T-helper 22 cell (primary cell): ENCODE data around the gene GLI3.
"Not testable (repeated sequence)": the region's sequence is repeated elsewhere in the genome, so short reads cannot be mapped to it uniquely, and the experiment has no call there.

Experiments
- DNase-seq: peaks from one replicate; pipeline ENCODE4 v3.0.0-alpha.2; 2020; ENCODE audit warnings: low read depth

Gene GLI3

GRCh38 chr7:42212541-42213090, 24.4 kb downstream of the GLI3 start:
- DNase-seq, result no peak

DNA sequence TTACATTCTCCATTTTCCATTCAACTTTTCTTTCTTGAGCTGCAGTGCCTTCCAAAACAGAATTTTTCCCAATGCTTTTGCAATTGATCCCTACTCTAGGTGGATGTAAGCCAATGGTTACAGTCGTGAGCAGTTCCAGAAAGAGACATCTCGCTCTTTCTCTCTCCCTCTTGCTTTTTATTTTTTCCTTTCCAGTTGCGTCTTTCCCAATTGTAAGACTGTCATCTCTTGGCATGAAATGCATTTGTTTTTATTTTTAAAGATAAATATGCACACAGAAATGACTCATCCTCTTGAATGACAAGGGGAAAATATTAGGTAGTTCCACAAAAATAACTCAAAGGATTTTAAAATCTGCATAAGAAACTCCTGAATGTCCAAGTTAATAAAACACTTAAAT, 25.1 kb downstream of the GLI3 start:
- DNase-seq, result no peak

DNA sequence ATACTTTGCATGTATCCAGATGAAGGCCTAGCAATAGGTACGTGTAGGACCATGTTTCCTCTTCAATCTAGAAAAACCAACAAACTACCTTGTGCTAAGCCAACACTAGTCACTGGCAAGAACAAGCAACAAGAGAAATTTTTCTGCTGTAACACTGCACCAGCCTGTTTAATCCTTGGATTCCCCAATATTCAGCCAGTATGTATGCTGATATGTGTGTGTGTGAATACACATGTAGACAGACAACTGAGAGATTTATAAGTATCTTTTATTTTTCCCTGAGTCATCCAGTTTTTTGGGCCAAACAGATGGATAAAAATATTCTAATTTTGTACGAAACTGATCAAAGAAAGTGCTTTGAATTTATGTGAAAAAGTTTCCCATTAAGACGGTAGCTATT, 26.2 kb downstream of the GLI3 start:
- DNase-seq, result no peak

DNA sequence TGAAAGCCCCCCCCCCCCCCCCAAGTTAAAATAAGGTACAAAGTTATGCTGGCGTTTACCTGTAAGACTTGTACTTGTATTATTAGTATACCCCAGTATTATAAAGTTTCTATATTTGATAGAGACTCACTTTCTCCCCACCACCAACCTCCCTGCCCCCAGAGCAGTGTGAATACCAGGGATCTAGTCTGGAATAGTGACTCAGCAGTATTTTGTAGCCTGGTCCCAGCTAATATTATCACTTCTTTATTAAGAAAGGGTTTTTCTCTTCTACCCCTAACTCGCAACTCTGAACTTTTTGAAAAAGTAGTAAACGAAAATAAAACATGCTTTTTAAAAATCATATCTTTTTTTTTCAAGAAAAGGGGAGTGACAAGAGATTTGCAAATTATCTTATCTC, 26.7 kb downstream of the GLI3 start:
- DNase-seq, result no peak

GRCh38 chr7:42209085-42209484, 27.9 kb downstream of the GLI3 start:
- DNase-seq, result not testable (repeated sequence)

DNA sequence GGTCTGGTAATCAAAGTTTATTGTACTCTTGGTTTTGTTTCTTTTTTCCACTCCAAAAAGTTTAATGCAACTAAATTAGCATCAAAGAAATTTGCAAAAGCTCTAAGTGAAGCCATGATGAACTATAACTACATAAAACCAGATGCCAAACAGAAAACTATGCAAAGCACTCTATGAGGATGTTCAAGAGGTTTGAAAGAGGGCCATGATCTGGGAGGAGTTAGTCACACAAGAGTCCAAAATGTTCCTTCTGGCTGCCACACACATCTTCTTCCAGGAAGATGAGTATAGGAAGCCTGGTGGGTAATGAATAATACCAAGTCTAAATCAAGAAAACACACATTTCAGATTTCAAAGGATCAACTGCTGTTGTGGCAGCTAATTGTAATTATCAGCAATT, 28.4 kb downstream of the GLI3 start:
- DNase-seq, result no peak

- no peak for DNase-seq
Measured at GRCh38 chr7:42207420-42207819, 29.6 kb downstream of the GLI3 start.

DNA sequence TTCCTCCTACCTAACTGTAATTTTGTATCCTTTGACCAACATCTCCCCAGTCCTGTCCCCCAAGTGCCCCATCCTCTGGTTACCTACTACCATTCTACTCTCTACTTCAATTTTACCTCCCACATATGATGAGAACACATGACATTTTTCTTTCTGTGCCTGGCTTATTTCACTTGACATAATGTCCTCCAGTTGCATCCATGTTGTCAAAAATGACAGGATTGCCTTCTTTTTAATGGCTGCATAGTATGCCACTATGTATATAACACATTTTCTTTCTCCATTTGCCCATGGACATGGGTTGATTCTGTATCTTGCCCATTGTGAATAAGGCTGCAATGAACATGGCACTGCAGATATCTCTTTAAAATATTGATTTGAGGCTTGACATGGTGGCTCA, 33.7 kb downstream of the GLI3 start:
- no peak for DNase-seq

DNA sequence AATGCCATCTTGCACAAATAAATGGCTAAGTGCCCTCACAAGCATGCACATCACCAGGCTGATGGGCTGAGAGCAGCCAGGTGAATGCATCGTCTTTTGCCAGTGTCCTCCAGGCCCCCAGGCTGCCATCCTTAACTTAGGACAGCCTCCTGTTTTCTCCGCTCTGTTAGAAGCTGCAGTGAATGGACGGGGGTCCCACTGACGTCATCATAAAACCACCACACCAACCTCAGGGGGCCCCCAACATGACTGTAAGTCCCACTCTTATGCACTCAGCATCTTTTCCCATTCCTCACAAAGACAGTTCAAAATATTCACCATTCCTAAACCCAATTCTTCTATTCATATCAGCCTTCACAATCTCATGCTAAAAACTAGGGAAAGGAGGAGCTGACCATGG, 34.4 kb downstream of the GLI3 start:
- DNase-seq, result no peak

- DNase-seq, result no peak
Measured at GRCh38 chr7:42198974-42199668, 37.9 kb downstream of the GLI3 start.

DNA sequence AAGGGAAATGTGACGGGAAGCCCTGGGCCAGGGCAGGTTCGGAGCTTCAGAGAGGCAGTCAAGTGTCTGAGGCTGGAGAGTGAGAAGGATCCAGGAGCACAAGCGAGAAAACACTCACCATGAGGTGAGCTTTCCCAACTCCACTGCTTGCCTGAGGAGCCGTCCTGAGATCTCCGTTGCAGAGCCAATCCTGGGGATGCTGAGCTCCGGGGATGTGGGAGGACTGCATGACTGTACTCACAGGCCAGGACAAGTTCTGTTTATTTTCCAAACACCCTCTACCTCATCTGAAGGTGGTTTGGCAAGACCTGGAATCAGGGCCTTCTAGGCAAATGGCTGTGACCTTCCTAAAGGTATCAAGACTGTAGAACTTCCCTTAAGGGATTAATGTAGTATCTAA, 38.7 kb downstream of the GLI3 start:
- DNase-seq, result no peak

DNA sequence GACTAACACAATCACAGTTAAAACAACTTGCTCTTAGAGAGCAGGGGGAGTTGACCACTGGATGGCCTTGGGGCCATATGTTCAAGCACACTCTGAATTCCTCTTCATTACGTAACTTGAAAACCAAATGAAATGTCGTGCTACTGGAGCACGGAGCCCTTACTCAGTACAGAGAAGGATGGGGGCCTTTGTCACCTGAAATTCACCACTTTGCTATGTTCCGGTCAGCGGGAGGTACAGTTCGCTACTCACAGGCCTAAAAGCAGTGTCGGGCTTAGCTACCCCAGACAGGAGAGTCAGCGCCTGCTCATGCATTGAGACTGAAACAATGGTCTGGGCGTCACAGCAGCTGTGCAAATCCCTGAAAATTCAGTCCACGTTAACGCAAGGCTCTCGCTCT, 39.6 kb downstream of the GLI3 start:
- no peak for DNase-seq

DNA sequence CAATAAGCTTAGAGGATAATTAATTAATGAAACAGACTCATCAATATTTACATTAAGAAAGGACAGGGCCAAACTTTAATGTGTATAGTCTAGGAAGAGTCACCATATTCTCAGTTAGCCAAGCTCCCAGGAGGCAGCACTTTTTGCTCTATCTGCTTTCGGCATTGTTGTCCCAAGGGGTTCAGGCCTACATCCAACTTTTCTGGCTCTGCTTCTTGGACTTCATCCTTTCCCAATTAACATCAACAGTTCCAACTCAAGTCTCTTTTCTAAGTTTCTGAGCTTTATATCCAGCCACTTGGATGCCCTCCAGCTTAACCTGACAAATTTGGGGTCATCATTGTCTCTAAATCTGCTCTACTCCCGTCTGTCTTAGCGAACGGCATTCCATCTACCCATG, 42.8 kb downstream of the GLI3 start:
- DNase-seq, result no peak

DNA sequence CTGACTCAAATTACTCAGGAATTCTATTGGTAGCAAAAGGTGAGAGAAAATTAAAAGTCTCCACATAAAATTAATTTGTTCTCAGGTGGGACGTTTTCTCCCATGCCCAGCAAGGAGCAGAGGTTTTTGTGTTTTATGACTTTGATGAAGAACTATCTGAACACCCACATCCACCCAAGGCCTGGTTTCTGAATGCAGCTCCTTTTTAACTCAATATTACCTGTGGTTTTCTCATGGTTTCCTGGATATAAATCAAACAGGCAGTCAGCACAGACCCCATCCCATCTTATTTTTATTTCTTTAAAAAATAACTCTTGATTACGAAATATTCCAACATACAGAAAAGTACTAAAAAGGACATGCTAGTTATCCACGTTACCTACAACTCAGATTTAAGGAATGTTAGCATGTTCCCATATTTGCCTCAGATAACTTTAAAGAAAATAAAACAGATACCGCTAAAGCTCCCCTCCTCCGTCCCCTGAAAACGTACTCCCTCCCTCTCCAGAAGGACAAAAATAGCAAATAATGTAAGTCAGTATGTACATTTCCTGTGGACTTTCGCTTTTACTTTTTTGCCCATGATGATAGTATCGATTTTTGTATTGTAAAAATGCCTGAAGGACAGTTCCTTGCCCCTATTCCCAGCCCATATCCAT, 43.4 kb downstream of the GLI3 start:
- DNase-seq, result no peak

- DNase-seq, result no peak
Measured at GRCh38 chr7:42192851-42193461, 44.1 kb downstream of the GLI3 start.

DNA sequence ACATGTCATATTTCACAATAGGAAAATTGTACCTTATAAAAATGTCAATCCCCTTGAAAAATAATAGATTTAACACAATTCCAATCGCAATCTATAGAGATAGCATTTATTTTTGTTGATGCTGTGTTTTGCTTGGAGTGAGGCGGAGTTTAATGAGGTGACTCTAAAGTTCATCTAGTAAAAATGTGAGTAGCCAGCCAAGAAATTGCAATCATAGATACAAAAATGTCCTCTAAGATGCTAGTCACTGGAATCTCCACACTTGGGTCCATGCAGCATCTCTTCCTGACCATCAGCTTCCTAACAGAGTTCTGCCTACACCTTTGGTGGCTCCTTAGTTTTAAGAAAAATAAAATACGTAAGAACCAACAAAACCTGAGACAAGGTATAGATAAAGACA, 44.9 kb downstream of the GLI3 start:
- no peak for DNase-seq

DNA sequence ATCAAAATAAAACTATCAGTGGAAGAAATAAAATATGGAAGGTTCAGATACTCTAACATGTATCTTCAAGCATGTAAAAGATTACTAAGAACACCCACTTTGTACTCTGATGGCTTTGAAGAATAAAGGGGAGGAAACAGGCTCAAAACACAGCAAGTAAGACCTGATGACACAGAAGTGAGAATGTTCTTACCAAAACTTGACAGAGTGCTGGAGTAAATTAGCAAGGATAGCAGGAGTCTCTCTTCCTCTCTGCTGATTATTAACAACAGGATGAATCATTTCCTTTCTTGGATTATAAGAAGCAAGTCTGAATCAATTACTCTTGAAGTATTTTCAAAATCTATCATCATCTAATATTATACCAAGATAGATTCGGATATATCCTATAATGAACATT, 47.5 kb downstream of the GLI3 start:
- DNase-seq, result no peak

GRCh38 chr7:42186151-42186550, 50.9 kb downstream of the GLI3 start:
- no peak for DNase-seq

- DNase-seq, result no peak
Measured at GRCh38 chr7:42185726-42186125, 51.3 kb downstream of the GLI3 start.

GRCh38 chr7:42183547-42183946, 53.5 kb downstream of the GLI3 start:
- DNase-seq, result no peak

GRCh38 chr7:42181566-42181965, 55.4 kb downstream of the GLI3 start:
- no peak for DNase-seq

- no peak for DNase-seq
Measured at GRCh38 chr7:42180806-42181205, 56.2 kb downstream of the GLI3 start.

- no peak for DNase-seq
Measured at GRCh38 chr7:42176724-42177101, 60.3 kb downstream of the GLI3 start.
